MM.1S (cell line): Measurements from ENCODE around the gene CKLF.

Experiments used
- DNase-seq: peaks from one replicate; pipeline ENCODE4 v3.0.0-alpha.2; 2015
- H2AFZ ChIP-seq: fragments of 300-600 bp; sonication (generic); 2 replicates; pipeline ENCODE4 v1.6.0; 2016; ENCODE audit warnings: antibody characterized with exemption, low read length
- H3F3A ChIP-seq: fragments of 300-600 bp; sonication (generic); 2 replicates; pipeline ENCODE4 v1.6.1; 2016; ENCODE audit warnings: mild to moderate bottlenecking, antibody characterized with exemption, low read length, moderate library complexity, mixed read lengths; ENCODE audit not compliant: insufficient read depth
- H3K27ac ChIP-seq: fragments of 300-600 bp; sonication (generic); 2 replicates; pipeline ENCODE4 v1.5.1; 2016; ENCODE audit warnings: mild to moderate bottlenecking, low read length
- H3K27me3 ChIP-seq: fragments of 300-600 bp; sonication (generic); replicated peaks from 2 replicates; pipeline ENCODE4 v1.6.0; 2016; ENCODE audit warnings: low read length; ENCODE audit not compliant: insufficient read depth
- H3K36me3 ChIP-seq: fragments of 300-600 bp; sonication (generic); replicated peaks from 2 replicates; pipeline ENCODE4 v1.6.1; 2016; ENCODE audit warnings: mild to moderate bottlenecking, low read length, mixed read lengths; ENCODE audit not compliant: insufficient read depth
- H3K4me1 ChIP-seq: fragments of 300-600 bp; sonication (generic); 2 replicates; pipeline ENCODE4 v1.6.1; 2016; ENCODE audit warnings: low read length, mixed read lengths
- H3K4me2 ChIP-seq: fragments of 300-600 bp; sonication (generic); 2 replicates; pipeline ENCODE4 v1.6.0; 2016; ENCODE audit warnings: low read depth, low read length
- H3K4me3 ChIP-seq: fragments of 300-600 bp; sonication (generic); 2 replicates; pipeline ENCODE4 v1.5.1; 2016; ENCODE audit warnings: low read length, mixed read lengths
- H3K79me2 ChIP-seq: fragments of 300-600 bp; sonication (generic); 2 replicates; pipeline ENCODE4 v1.6.1; 2016; ENCODE audit warnings: mixed run types, low read length, mixed read lengths
- H3K9ac ChIP-seq: fragments of 300-600 bp; sonication (generic); 2 replicates; pipeline ENCODE4 v1.6.1; 2016; ENCODE audit warnings: low read length, mixed read lengths
- H3K9me2 ChIP-seq: fragments of 300-600 bp; sonication (generic); replicated peaks from 2 replicates; pipeline ENCODE4 v1.6.1; 2016; ENCODE audit warnings: mild to moderate bottlenecking, low read length, mixed read lengths; ENCODE audit not compliant: insufficient read depth
- H3K9me3 ChIP-seq: fragments of 300-600 bp; sonication (generic); replicated peaks from 2 replicates; pipeline ENCODE4 v1.6.1; 2016; ENCODE audit warnings: mild to moderate bottlenecking, low read length, mixed read lengths; ENCODE audit not compliant: insufficient read depth
- H4K20me1 ChIP-seq: fragments of 300-600 bp; sonication (generic); 2 replicates; pipeline ENCODE4 v1.6.1; 2016; ENCODE audit warnings: mild to moderate bottlenecking, low read length, moderate library complexity, mixed read lengths; ENCODE audit not compliant: insufficient read depth
- EZH2 ChIP-seq: fragments of 300-600 bp; sonication (generic); optimal IDR thresholded peaks from 2 replicates; pipeline ENCODE3; 2017; ENCODE audit warnings: low read depth, mild to moderate bottlenecking, antibody characterized with exemption, low read length, mixed read lengths
- EZH2phosphoT487 ChIP-seq: fragments of 300-600 bp; sonication (generic); IDR thresholded peaks from 2 replicates; pipeline ENCODE4 v1.6.1; 2018; ENCODE audit warnings: antibody characterized with exemption, low read length
- TF ChIP-seq, protein P1 (sequence below): fragments of 300-600 bp; sonication (generic); IDR thresholded peaks from 2 replicates; pipeline ENCODE4 v1.5.1; 2016; ENCODE audit warnings: antibody characterized with exemption, low read length, mixed read lengths

Gene CKLF

GRCh38 chr16:66509576-66509975 is 42.8 kb upstream of the CKLF start:
- no peak overlapping the region for H3K27ac ChIP-seq
- H2AFZ ChIP-seq, result no peak overlapping the region
- DNase-seq, result no peak
- H3K4me2 ChIP-seq, result no peak overlapping the region
- no peaks in the 10 kb centered on the region for H3K79me2 ChIP-seq
- H3K36me3 ChIP-seq, result no peaks in the 10 kb centered on the region
- H3K4me3 ChIP-seq, result no peak overlapping the region
- TF ChIP-seq EZH2, result no peak
- H3K4me1 ChIP-seq, result no peaks in the 10 kb centered on the region
- H3K9me2 ChIP-seq, result no peaks in the 10 kb centered on the region
- no peak overlapping the region for H3K9ac ChIP-seq
- no peaks in the 10 kb centered on the region for H3K27me3 ChIP-seq
- no peaks in the 10 kb centered on the region for H4K20me1 ChIP-seq
- H3F3A ChIP-seq, result no peaks in the 10 kb centered on the region
- no peaks in the 10 kb centered on the region for H3K9me3 ChIP-seq

DNA sequence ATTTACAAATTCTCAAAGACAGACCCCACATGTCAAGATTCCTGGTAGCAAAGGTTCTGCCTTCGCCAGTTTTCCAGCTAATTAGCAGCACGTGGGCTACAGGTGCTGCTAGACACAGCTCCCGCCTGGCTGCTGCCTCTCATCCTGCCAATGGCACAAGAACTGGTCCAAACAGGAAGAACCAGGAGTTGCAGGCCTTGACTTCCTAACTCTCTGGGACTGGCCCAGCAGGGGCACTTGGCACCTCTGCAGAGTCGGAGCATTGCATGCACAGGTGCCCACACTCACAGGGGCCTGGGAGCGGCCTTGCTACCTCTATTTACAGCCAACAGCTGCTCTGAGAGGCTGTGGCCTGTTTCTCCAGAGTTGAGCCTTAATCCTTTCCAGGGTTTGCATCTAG is 42.1 kb upstream of the CKLF start:
- TF ChIP-seq, protein P1, sequence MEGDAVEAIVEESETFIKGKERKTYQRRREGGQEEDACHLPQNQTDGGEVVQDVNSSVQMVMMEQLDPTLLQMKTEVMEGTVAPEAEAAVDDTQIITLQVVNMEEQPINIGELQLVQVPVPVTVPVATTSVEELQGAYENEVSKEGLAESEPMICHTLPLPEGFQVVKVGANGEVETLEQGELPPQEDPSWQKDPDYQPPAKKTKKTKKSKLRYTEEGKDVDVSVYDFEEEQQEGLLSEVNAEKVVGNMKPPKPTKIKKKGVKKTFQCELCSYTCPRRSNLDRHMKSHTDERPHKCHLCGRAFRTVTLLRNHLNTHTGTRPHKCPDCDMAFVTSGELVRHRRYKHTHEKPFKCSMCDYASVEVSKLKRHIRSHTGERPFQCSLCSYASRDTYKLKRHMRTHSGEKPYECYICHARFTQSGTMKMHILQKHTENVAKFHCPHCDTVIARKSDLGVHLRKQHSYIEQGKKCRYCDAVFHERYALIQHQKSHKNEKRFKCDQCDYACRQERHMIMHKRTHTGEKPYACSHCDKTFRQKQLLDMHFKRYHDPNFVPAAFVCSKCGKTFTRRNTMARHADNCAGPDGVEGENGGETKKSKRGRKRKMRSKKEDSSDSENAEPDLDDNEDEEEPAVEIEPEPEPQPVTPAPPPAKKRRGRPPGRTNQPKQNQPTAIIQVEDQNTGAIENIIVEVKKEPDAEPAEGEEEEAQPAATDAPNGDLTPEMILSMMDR, result no peak
- no peak for TF ChIP-seq EZH2
- TF ChIP-seq EZH2phosphoT487, result no peak
- H3K4me2 ChIP-seq, result no peak overlapping the region
- H2AFZ ChIP-seq, result no peak overlapping the region
- DNase-seq, result no peak
- H3K9me3 ChIP-seq, result no peaks in the 10 kb centered on the region
- no peak overlapping the region for H3K9ac ChIP-seq
- H3K36me3 ChIP-seq, result no peaks in the 10 kb centered on the region
- H3K27ac ChIP-seq, result no peak overlapping the region
- no peaks in the 10 kb centered on the region for H4K20me1 ChIP-seq
- no peak overlapping the region for H3K4me3 ChIP-seq
- peaks cover 2% of the 10 kb centered on the region for H3K4me1 ChIP-seq
- peaks cover 3% of the 10 kb centered on the region for H3K79me2 ChIP-seq
- no peaks in the 10 kb centered on the region for H3K27me3 ChIP-seq
- no peaks in the 10 kb centered on the region for H3F3A ChIP-seq
- H3K9me2 ChIP-seq, result no peaks in the 10 kb centered on the region

- no peak for DNase-seq
- H3K4me3 ChIP-seq, result no peak overlapping the region
Observed at GRCh38 chr16:66510711-66511601, 41.4 kb upstream of the CKLF start.

More at GRCh38 chr16:66510711-66511601, 41.4 kb upstream of the CKLF start:
- Histone ChIP-seq H4K20me1 (no peaks in the 10 kb centered on the region), H3K9ac (no peak overlapping the region), H3K9me2 (no peaks in the 10 kb centered on the region), H3K4me2 (no peak overlapping the region), H2AFZ (no peak overlapping the region), H3K9me3 (no peaks in the 10 kb centered on the region), H3K79me2 (peaks cover 6% of the 10 kb centered on the region), H3K27me3 (no peaks in the 10 kb centered on the region), H3K36me3 (no peaks in the 10 kb centered on the region), H3F3A (no peaks in the 10 kb centered on the region), H3K27ac (no peak overlapping the region), H3K4me1 (peaks cover 9% of the 10 kb centered on the region)
- no peak for TF ChIP-seq EZH2phosphoT487
- TF ChIP-seq, protein P1, result no peak
- no peak for TF ChIP-seq EZH2
